Muscle of back (tissue), 11 donors: Measurements from ENCODE around the gene FBH1. TPM values are rescaled to one million over a fixed set of nuclear protein-coding genes. Genes with fewer than 3 reads are reported as not detected.
A peak's percentile ranks its signal among the peaks of the same experiment; 100 is the strongest.
"Not testable (repeated sequence)": the region's sequence is repeated elsewhere in the genome, so short reads cannot be mapped to it uniquely, and the experiment has no call there.

ENCODE experiments used
- DNase-seq, 3 donors: peaks; one replicate each; pipeline versions ENCODE4 v3.0.0 to v3.0.0-alpha.2; 2013
- polyA plus RNA-seq, 10 donors: library from polyadenylated mRNA; unstranded; fragments of 120-200 nt; gene quantifications; one replicate each; pipeline ENCODE4 v1.2.1, GENCODE V29; 2013; ENCODE audit not compliant: insufficient read length in 10 of 10

Gene FBH1
- polyA plus RNA-seq, 10 donors: 40.1 to 59.4 (median 46.8) TPM

DNA sequence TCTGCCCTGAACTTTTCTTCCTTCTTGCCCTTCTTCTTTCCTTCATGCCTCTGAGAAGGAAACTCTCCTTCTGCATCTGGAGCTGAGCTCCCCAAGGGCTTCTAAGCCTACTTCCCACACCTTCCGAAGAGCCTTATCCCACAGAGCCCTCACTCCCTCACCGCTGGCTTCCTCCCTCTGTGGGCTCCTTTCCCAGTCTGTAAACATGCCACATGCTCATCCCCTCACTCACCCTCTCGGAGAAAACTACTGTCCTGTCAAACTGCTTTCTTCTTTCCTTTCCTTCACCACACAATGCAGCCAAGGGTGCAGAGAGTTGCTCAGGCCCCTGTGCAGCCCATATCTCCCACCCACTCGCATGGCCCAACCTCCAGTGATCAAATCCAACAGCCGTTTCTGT is 18.4 kb upstream of the FBH1 start:
- DNase-seq: peak in 1 of 3 donors; percentile 20

DNA sequence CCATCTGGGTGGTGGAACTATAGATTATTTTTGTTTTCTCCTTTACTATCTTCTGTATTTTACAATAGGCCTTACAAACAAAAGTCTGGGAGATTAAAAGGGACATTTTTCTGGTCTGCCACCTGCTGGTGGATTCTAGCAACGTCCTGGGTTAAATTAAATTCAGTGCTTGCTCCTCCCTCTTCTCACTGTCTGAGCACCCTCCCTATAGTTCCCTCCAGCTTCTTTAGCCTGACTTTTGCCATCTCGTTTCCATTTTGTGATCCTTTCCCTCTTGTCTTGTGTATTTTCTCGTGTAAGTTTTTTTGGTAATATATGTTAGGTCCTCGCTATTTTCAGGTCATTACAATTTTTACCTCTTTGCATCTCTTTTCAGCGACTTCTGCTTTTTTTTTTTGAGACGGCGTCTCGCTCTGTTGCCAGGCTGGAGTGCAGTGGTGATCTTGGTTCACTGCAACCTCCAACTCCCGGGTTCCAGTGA is 16.5 kb upstream of the FBH1 start:
- peak; percentile 81 to 92 (median 88) for DNase-seq

DNA sequence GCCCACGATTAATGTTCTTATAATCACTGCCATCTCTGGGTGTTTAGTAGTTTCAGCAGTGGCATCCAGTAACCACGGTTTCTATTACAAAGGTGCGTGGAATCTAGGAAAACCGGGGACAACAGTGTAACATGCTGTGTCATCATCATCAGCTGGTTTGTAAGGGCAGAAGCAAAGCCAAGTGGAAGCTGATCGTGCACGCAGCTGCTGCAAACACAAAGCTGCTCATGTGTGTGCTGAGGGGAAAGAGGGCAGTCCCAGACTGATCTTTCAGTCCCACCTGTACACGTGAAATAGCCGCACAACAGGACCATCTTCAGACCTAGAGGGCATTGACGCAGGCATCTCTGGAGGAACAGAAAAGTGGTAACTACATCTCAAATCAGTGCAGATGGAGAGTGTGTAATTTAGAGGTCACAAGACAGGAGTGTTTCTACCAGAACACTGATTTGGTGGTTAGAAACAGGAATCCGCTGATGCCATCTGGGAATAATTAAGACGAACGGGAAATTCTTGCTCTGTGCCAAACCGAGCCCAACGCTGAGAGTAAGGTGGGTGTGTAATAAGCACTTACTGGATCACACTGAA is 13.8 kb upstream of the FBH1 start:
- DNase-seq: peak in 1 of 3 donors; percentile 76

DNA sequence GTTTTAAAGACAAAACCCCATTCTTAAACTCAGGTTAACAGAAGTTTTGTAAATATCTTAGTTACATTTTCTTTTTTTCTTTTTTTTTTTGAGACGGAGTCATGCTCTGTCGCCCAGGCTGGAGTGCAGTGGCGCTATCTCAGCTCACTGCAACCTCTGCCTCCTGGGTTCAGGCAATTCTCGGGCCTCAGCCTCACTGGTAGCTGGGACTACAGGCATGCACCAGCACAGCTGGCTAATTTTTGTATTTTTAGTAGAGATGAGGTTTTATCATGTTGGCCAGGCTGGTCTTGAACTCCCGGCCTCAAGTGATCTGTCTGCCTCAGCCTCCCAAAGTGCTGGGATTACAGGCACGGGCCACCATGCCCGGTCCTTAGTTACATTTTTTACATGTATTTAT is 13.0 kb upstream of the FBH1 start:
- DNase-seq: not testable (repeated sequence)

DNA sequence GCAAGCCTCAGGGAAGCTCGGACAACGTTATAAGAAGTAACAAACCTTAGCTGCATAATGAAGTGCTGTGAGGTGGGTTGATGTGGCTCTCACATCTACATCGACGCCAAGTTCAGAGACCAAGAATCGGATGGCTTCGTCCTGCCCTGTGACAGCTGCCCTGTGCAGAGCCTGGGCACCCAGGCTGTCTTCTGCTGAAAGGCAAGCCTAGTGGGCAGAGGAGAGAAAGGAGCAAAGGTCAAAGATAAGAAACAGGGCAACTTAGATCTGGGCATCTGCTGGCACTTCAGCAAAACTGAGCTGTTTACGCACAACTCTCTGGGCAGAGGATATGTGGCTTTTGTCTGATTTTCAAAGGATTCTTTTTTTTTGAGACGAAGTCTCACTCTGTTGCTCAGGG is 7.1 kb upstream of the FBH1 start:
- DNase-seq: no peak

DNA sequence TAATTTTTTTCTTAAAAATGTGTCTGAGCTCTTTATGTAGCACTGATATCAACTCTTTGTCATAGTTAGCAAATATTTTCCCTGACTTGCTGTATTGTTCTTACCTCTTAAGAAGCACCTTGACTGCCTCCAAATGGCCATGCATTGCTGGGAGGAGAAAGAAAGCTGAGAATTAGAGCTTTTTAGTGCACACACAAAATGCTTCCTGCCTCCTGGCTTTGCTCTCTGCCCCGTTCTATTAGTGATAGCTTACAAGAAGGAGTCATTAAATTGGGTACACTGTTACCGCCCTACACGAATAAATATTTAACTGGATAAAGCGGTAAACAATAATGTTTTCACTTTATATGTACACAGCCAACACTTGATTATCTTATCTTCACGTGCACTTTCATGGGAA is 4.4 kb upstream of the FBH1 start:
- DNase-seq: no peak

DNA sequence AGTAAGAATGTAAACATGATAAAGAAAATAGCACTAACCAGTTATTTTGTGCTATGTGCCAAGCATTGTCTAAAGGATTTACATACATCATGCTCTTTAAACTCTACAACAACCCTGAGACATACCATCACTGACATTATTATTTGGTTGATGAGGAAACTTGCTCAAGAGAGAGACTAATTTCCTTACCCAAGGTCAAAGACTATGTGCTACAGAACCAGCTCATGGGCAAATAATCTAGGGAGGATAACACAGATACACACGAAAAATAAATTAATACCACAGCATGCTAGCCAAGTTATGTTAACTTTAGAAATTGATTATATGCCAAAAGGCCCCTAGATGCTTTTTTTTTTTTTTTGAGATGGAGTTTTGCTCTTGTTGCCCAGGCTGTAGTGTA is 3.0 kb upstream of the FBH1 start:
- DNase-seq: no peak

DNA sequence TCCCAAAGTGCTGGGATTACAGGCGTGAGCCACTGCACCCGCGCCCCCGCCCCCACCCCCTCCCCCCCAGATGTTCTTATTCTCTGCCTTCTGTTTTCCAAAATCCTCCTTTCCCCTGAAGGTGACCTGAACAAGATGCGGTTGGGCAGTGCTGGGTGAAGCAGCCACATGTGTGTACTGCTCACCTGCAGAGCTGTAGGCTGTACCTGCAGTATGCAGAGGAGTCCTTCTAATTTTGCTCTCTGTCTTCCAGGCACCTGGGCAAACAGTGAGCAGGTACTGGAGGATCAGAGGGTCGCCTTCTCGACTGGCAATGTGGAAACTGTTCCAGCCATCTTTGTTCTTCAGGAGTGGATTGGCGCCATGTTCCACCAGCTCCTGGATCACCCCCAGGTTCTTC is 2.4 kb upstream of the FBH1 start:
- no peak for DNase-seq

DNA sequence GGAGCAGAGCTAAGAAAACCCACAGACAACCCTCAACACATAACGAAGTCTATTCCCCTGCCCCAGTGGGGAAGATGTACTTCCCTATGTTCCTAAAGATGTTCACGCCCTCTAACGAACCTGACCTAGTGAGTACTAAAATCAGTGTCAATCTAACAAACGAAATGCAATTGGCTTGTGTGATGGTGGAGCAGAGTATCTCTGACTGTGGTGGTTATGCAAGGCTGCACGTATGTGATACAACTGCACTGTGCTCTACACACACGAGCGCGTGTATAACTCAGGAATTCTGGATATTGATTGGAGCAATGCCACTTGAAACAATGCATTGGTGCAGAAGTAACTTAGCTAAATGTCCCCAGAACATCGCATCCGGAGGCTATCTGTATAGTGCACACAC is 1.7 kb upstream of the FBH1 start:
- DNase-seq: no peak

DNA sequence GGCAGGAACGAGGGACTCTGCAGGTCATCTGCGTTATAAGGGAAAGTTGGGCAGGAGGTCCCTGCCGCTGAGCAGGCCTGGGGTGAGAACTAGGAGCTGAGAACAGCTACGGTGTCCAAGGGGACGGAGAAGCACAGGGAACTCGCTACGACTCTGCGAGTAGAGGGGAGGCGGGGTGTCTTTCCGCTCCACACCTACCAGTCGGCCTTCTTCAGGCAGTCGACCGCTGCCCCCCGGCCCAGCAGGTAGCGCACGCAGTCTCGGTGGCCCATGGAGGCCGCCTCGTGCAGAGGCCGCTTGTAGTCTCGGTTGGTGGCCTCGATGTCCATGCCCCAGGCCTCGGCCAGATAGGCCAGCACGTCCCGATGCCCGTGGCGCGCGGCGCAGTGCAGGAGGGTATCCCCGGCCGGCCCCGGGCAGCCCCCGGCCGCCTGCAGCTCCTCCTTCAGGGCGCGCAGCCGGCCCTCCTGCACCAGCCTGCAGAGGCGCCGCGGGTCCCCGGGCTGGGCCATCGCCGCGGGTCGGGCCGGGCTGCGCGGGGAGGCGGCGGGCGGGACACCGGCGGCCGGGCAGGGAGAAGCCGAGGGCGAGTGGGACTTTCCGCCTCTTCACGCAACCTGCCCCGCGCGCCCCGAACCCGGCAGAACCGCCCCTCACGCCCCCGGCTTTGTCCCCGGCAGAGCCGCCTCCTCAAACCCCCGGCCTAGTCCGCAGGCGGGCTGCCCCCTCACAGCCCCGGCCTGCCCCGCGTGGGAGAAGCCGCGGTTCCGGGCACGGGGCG is 1.0 kb upstream of the FBH1 start:
- DNase-seq: peak in 2 of 3 donors; percentile 22 to 74

DNA sequence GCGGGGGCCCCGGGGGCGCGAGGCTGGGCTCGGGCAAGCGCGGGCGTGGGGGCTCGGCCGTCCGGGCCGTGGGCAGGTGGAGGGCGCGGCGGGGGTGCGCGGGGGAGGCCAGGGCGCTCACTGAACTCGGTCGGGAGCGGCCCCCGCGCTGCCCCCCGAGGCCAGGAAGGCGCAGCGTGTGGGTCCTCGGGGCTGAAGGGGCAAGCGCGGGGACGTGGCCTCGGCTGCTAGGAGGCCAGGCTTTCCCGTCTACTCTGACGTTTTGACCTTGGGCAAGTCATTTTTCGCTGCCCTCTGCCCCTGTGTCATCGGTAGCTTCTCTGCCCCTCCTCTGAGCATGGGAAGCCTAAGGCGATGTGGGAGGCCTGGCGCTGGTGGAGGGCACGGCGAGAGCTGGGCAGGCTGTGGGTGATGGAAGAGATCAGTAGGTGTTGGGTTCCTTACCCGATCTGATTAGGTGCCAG is 441 bp downstream of the FBH1 start:
- peak in 2 of 3 donors; percentile 14 to 56 for DNase-seq

DNA sequence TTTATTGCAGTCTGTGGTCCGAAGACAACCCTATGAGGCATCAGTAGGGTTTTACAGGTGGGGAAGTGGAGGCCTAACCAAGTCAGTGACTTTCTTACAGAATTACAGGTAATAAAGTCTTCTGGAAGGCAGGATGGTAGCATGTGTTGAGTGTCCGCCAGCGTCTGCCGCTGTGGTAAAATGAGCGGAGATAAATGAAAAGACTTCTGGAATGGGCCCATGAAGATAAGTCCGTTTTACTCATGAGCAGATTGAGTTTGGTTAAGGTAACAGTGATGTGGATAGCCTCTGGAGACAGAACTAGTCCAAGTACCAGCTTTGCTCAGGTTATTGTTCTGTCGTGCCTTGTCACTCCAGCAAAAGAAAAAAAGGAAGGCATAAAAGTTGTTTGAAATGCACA is 966 bp downstream of the FBH1 start:
- DNase-seq: no peak

DNA sequence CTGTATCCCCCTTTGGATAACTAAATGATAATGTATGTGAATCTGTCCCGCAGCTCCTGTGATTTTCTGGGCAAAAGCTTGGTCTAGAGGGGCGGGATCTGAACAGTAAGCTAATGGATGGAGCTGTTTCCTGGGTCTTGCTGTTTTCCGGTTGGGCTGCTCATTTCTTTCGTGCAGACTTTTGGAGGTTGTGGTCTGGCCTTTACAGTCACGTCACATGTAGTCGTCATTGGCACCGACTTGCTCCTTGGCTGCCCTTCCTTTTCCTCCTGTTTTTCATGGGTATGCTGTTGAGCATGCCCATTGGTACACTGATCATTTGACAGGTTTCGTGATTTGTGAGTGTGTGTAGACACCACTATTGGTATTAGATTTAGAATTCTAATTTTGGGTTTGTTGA is 2.0 kb downstream of the FBH1 start:
- DNase-seq: no peak

DNA sequence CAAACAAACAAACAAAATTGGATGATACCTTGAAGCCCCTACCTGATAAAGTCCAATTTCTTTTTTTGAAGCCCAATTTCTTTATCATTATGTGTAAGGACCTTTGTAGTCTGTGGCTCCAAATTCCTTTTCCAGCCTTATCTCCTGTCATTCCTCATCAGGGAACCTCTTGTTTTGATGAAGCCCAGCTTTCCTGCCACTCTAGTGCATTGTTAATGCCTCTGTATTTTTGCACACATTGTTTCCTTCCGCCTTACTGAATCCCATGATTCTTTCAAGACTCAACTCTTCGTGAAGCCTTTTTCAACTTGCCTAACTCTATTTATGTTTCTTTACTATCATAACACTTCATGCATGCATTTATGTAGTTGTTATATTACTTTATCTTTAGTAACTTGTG is 3.3 kb downstream of the FBH1 start:
- no peak for DNase-seq

DNA sequence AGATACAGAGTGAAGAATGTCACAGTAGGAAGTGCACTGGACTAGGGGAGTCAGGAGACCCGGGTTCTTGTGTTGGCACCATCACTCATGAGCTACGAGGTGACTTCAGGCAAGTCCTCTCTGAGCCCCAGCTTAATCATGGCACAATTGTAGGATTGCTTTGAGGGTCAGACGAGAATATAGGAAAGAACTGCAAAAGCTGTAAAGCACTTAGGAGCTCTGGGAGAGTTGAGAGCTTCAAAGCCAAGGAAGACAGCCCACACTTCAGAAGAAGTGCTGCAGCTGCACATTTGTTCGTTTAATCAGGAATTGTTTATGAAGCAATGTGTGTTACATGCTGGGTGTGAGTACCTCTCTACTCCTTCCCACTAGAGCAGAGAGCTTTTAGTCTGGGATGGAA is 4.4 kb downstream of the FBH1 start:
- DNase-seq: no peak

DNA sequence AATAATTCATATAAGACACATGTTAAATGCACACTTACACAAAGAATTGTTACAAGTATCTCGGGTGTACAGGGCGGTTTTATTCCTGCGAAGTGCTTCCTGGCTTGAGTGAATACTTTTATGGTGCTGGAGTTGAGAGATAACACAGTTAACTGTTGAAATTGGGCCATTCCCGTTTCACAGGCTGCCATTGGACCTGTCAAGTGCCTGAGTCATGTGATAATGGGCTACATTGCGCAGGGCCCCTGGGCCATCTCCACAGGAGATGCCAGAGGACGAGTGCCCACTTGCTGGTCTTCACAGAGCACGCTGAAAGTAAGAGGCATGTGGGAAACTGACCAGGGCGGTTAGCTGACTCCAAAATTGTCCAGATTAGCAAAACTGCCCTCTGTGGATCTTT is 4.8 kb downstream of the FBH1 start:
- DNase-seq: no peak

DNA sequence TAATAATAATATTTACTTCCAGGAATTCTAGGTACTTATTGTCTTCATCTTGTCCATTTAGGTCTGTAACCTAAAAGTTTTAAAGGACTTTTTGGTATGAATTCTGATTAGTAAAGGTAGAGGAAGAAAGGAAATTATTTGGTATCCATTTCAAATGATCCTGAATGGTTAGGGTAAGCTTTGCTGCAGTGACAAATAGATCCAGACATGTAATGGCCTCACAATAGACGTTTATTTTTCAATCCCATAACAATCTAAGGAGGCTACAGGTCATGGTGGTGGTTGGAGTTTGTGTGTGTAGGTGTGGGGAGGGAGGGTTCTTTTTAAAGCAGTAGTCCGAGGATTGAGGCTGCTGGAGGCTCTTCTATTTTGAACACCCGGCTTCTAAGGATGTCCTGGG is 5.3 kb downstream of the FBH1 start:
- no peak for DNase-seq

DNA sequence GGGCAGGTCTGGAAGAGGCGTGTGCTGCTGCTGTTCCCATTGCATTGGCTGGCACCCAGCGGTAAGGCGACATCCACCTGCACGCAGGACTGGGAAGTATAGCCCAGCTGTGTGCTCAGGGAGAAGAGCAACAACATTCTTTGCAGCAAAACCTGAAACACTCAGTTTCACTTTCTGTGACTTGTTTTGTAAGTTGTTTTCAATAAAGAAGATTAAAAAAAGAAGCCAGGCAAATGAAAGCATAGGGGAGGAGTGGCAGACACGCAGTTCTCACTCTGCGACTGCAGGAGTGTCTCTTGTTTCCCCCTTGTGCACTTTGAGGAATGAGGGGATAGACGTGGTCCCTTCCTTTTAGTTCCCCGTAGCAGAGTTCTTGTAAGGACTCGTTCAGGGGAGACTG is 5.8 kb downstream of the FBH1 start:
- no peak for DNase-seq

DNA sequence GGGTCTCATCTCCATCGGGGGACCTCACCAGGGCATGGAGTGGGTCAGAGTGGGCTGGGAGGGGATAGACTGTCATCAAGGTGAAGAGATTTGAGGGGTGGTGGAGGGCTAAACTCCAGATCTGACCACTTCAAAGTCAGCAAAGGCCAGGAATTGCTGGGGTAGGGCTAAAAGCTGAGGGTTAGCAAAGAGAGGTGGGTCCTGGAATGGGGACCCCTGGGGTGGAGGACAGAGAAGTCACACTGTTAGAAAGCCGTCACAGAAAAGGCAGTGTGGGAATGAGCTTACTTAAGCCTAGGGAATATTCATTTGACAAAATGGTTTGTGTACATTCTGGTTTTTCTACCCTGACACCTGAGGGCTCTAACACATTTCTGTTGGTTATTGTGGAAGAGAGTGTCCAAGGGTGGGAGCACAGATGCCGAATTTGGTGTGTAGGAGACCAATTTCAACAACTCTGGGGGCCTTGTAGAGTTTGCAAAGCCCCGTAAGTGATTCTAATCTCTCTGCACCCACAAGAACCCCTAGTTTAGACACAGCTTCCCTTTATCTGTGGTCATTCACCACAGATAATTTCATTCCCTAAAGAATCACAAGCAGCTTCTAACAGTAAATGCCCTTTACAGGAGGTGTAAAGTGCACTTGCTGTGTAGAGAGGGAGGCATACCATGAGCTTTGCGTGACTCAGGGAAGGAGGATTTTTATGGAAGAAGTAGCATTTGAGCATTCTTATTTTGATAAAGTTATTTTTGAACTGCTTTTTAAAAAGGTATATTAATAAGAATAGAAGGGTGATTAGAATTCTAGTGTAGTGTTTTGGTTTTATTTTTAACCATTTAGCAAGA is 6.4 kb downstream of the FBH1 start:
- no peak for DNase-seq

DNA sequence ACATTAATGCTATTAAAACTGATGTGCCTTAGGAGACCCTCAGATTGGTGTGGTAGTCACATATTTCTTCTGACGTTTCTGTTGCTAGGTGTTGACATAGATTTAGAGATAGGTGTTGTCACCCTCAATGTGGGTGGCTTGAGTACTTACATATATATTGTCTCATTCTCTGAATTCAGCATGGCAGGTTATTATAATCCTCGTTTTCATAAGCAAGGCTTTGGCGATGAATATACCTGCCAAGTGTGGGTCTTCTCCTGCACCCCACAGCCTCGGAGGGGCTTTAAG is 7.0 kb downstream of the FBH1 start:
- no peak for DNase-seq

DNA sequence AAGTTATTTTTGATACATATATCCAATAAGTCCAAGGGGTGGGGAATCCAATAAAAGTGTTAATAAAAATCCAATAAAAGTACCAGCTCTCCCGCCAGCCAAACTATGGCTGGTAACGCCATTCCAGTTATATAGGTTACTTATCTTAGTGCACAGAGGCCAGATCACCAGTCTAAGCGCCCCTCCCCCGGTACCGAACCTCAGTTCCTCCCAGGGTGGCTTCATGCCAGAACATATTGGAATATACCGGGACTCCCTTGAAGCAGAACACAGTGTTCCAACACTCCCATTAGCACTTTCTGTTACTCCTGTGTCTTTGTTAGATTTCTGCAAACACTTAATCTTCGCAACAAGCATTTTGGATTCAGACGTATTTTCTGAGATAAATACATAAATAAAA is 7.5 kb downstream of the FBH1 start:
- no peak for DNase-seq

DNA sequence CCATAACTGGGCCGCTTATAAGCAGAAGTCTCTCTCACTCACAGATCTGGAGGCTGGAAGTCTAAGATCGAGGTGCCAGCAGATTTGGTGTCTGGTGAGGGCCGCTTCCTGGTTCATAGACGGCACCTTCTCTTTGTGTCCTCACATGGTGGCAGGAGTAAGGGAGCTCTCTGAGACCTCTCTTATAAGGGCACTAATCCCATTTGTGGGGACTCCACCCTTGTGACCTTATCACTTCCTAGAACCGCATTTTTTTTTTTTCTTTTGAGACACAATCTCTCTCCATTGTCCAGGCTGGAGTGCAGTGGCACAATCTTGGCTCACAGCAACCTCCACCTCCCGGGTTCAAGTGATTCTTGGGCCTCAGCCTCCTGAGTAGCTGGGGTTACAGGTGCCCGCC is 8.1 kb downstream of the FBH1 start:
- no peak for DNase-seq

DNA sequence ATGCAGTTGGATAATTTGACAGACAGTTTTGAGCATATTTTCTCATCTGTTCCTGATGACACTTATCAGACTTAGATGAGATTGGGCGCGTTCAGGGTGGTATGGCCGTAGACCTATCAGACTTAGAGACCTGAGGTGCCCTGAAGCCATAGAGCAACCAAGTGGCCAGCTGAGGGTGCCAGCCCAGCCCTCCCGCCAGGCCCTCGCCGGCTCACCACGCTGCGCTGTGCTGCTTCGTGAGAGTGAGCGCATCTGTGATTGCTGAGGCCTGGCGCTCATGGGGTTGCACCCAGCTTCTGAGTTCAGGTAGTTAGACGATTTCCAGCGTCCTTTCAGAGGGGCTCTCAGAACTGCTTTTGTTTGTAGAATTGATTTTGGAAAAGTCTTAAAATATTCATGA is 10.2 kb downstream of the FBH1 start:
- DNase-seq: no peak
